ENCODE results near the gene ESRRA. TPM values are rescaled to one million over a fixed set of nuclear protein-coding genes. Genes with fewer than 3 reads are reported as not detected.

The ESRRA gene
- polyA plus RNA-seq, 2 of the 4 experiments (the other 2 are of a cell fraction): 15.2 to 35.5 TPM

DNA sequence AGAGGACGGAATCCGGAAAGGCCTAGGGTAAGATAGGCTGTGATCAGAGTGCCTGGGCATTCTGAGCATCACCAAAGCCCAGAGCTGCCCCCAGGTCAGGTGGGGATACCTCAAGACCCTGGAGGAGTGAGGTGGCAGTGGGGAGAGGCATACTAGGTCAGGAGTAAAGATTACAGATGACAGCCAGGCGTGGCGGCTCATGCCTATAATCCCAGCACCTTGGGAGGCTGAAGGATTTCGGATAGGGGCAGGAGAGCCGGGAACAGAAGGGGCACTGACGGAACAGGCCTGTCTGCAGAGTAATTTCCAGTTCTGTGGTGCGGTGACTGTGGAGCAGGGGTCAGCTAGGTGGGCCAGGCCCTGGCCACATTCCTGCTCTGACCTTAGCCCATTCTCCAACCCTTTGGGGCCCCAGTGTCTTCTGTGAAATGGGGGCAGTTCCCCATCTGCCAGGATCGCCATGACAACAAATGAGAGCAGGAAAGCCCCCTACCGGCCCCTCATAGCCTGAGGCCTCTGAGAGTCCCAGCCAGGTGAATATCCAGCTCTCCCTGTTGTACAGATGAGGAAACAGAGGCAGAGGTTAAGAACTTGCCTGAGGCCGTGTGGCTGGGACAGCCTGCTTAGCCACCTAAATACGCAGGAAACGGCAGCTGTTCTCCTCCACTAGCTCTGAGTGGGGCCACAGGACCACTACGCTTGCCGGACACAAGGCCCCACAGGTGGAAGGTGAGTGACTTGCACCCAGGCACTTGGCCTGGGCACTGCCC, 30.1 kb upstream of the ESRRA start:
- ATAC-seq (no peak), FAIRE-seq (no peak)

DNA sequence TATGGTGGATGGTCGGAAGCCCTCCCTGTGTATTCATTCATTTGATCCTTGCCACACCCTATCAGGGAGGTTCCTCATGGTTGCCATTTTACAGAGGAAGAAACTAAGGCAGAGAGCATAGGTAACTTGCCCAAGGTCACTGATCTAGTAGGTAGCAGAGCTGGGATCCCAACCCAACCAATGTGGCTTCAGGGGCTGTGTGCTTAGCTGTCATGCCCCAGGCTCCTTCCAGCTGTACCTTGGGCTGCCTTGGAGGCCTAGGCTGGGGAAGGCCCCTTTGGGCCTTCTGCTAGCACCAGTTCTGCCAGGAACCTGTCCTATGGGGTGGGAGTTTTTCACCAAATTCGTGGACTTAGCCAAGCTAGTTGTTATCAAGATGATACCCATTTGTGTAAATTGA, 29.5 kb upstream of the ESRRA start:
- 76% methylated on average over 2 of the region's 2 CpGs for WGBS (ENCODE audit: missing lambda C conversion rate)
- no peak for TF ChIP-seq TFCP2L1 (CRISPR knock-in tag; IDR thresholded peaks at IDR 0.05)
- TF ChIP-seq NPAS2 (CRISPR knock-in tag; IDR thresholded peaks at IDR 0.05; ENCODE audit: borderline replicate concordance): no peak
- TF ChIP-seq MAZ (IDR thresholded peaks at IDR 0.05; ENCODE audit: borderline replicate concordance, low read depth, low read length): no peak
- no peak for TF ChIP-seq RNF2 (IDR thresholded peaks at IDR 0.05; ENCODE audit: borderline replicate concordance, low read depth)
- DNase-seq (ENCODE audit: low read depth in 1 of 2, low spot score in 1 of 2) (no peak), ATAC-seq (no peak), FAIRE-seq (no peak)
- Histone ChIP-seq H3K4me3 (no peak overlapping the region), H3K9me3 (no peaks in the 10 kb centered on the region), H3K4me1 (peaks cover 41% of the 10 kb centered on the region), H3K27ac (peak overlapping the region in 1 of 2 experiments; percentile 84; a peak in 4 of 6 replicates), H3K4me2 (no peak overlapping the region; the same call in 2 of the 3 replicates)
- CTCF ChIA-PET: interaction anchor here (0.8 to 20.5 kb wide), 12 partner anchors 11 to 438 kb away, joined by 3 to 448 read pairs (median 4); partner anchors contain the start of genes CATSPERZ, ESRRA, PLCB3 and PPP1R14B
- POLR2A ChIA-PET: interaction anchor here (1.3 kb wide), 1 partner anchor 9 kb away, joined by 6 read pairs; no protein-coding TSS in a partner anchor

More for the DNA sequence above, 30.1 kb upstream of the ESRRA start:
- no peak overlapping the region for H3K4me2 ChIP-seq
- ChIA-PET CTCF (interaction anchor here (1.0 to 20.5 kb wide), 9 partner anchors 9 to 437 kb away, joined by 3 to 448 read pairs (median 3); partner anchors contain the start of genes CATSPERZ, ESRRA, PLCB3 and PPP1R14B), POLR2A (no interaction called here)
- peaks cover 41% of the 10 kb centered on the region for H3K4me1 ChIP-seq
- H3K9me3 ChIP-seq: no peaks in the 10 kb centered on the region
- TF ChIP-seq HDAC2 (IDR thresholded peaks at IDR 0.05): no peak
- TF ChIP-seq ZSCAN20 (CRISPR knock-in tag; IDR thresholded peaks at IDR 0.05): no peak
- TF ChIP-seq PHF8 (IDR thresholded peaks at IDR 0.05; ENCODE audit: borderline replicate concordance, low read depth): no peak
- 90% methylated on average over 15 of the region's 15 CpGs for WGBS (ENCODE audit: missing lambda C conversion rate)
- DNase-seq (ENCODE audit: low read depth in 1 of 2, low spot score in 1 of 2): no peak
- no peak overlapping the region for H3K4me3 ChIP-seq
- peak overlapping the region in 1 of 2 experiments; percentile 84; a peak in 3 of 6 replicates for H3K27ac ChIP-seq

DNA sequence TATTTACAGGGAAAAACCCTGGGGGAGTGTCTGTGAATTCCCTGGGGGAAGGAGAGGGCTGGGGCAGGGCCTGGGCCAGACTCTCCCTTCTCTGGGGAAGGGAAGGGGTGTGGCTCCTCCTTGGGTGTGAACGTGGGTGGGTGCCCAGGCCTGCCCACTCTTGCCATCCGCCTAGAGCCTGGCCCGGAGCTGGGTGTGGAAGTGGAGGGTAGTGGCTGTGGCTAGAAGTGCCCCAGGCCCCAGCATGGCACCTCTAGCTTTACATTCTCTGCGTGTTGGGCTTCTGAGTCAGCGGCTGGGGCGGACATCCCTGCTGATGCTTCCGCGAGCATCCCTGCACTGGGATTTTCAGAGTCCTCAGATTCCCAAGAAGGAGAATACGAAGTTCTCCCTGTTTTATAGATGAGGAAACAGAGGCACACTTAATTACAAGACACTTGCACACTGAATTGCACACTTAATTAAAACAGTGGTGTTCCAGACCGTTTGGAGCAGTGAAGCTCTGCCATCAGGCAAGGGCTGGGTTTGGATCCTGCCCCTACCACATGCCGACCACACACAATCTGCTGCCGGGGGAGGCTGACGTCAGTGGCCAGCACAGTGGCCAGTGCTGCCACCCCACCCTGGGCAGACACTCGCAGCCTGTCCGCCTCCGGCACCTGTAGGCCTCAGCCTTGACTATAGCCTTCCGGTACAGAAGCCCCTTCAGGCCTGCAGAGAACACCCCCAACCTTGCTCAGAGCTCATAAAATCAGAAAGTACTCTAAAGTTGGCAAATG, 28.5 kb upstream of the ESRRA start:
- FAIRE-seq (no peak), DNase-seq (ENCODE audit: low read depth in 1 of 2, low spot score in 1 of 2) (peak; percentile 44 to 81), ATAC-seq (peak; percentile 88 to 91)
- H3K9me3 ChIP-seq: no peaks in the 10 kb centered on the region
- CTCF ChIA-PET: interaction anchor here (0.7 to 20.5 kb wide), 17 partner anchors 8 to 80 kb away, joined by 3 to 448 read pairs (median 3); partner anchors contain the start of genes CATSPERZ, ESRRA, PLCB3 and PPP1R14B
- TF ChIP-seq CBX2 (IDR thresholded peaks at IDR 0.05; ENCODE audit: borderline replicate concordance, low read depth): no peak
- no peak for TF ChIP-seq HOXA7 (CRISPR knock-in tag; IDR thresholded peaks at IDR 0.05)
- no peak for TF ChIP-seq MAFK (IDR thresholded peaks at IDR 0.05; ENCODE audit: partially characterized antibody)
- TF ChIP-seq ESRRA (IDR thresholded peaks at IDR 0.05; ENCODE audit: borderline replicate concordance, low read length): no peak
- no peak for TF ChIP-seq HDAC2 (IDR thresholded peaks at IDR 0.05)
- TF ChIP-seq NPAS2 (CRISPR knock-in tag; IDR thresholded peaks at IDR 0.05; ENCODE audit: borderline replicate concordance): no peak
- TF ChIP-seq, protein P1, sequence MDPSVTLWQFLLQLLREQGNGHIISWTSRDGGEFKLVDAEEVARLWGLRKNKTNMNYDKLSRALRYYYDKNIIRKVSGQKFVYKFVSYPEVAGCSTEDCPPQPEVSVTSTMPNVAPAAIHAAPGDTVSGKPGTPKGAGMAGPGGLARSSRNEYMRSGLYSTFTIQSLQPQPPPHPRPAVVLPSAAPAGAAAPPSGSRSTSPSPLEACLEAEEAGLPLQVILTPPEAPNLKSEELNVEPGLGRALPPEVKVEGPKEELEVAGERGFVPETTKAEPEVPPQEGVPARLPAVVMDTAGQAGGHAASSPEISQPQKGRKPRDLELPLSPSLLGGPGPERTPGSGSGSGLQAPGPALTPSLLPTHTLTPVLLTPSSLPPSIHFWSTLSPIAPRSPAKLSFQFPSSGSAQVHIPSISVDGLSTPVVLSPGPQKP (IDR thresholded peaks at IDR 0.05; ENCODE audit: low read depth, low read length): no peak
- no peak for TF ChIP-seq MAZ (IDR thresholded peaks at IDR 0.05; ENCODE audit: borderline replicate concordance, low read depth, low read length)
- TF ChIP-seq JUNB (IDR thresholded peaks at IDR 0.05): no peak
- TF ChIP-seq, protein P2, sequence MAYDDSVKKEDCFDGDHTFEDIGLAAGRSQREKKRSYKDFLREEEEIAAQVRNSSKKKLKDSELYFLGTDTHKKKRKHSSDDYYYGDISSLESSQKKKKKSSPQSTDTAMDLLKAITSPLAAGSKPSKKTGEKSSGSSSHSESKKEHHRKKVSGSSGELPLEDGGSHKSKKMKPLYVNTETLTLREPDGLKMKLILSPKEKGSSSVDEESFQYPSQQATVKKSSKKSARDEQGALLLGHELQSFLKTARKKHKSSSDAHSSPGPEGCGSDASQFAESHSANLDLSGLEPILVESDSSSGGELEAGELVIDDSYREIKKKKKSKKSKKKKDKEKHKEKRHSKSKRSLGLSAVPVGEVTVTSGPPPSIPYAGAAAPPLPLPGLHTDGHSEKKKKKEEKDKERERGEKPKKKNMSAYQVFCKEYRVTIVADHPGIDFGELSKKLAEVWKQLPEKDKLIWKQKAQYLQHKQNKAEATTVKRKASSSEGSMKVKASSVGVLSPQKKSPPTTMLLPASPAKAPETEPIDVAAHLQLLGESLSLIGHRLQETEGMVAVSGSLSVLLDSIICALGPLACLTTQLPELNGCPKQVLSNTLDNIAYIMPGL (CRISPR knock-in tag; IDR thresholded peaks at IDR 0.05; ENCODE audit: borderline replicate concordance): no peak
- TF ChIP-seq, protein P3, sequence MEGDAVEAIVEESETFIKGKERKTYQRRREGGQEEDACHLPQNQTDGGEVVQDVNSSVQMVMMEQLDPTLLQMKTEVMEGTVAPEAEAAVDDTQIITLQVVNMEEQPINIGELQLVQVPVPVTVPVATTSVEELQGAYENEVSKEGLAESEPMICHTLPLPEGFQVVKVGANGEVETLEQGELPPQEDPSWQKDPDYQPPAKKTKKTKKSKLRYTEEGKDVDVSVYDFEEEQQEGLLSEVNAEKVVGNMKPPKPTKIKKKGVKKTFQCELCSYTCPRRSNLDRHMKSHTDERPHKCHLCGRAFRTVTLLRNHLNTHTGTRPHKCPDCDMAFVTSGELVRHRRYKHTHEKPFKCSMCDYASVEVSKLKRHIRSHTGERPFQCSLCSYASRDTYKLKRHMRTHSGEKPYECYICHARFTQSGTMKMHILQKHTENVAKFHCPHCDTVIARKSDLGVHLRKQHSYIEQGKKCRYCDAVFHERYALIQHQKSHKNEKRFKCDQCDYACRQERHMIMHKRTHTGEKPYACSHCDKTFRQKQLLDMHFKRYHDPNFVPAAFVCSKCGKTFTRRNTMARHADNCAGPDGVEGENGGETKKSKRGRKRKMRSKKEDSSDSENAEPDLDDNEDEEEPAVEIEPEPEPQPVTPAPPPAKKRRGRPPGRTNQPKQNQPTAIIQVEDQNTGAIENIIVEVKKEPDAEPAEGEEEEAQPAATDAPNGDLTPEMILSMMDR (IDR thresholded peaks at IDR 0.05): no peak
- no peak for TF ChIP-seq ZSCAN20 (CRISPR knock-in tag; IDR thresholded peaks at IDR 0.05)
- TF ChIP-seq GATA3 (IDR thresholded peaks at IDR 0.05; ENCODE audit: borderline replicate concordance): no peak
- TF ChIP-seq MYC (IDR thresholded peaks at IDR 0.05; ENCODE audit: borderline replicate concordance, low read length): no peak
- no peak for TF ChIP-seq FOSL2 (IDR thresholded peaks at IDR 0.05)
- TF ChIP-seq FOSL2 (CRISPR knock-in tag; IDR thresholded peaks at IDR 0.05): peak; percentile 83
- no peak for TF ChIP-seq CBX8 (IDR thresholded peaks at IDR 0.05)
- TF ChIP-seq, protein P4, sequence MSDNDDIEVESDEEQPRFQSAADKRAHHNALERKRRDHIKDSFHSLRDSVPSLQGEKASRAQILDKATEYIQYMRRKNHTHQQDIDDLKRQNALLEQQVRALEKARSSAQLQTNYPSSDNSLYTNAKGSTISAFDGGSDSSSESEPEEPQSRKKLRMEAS (IDR thresholded peaks at IDR 0.05): peak; percentile 61
- TF ChIP-seq JUN (IDR thresholded peaks at IDR 0.05): peak in 1 of 2 experiments; percentile 37; a peak in 1 of 5 replicates
- POLR2A ChIA-PET: interaction anchor here (0.7 to 1.7 kb wide), 8 partner anchors 8 to 55 kb away, joined by 4 to 11 read pairs (median 6); partner anchors contain the start of genes CATSPERZ, FKBP2, PRDX5 and TRMT112
- H3K4me2 ChIP-seq: peak overlapping the region; percentile 56
- H3K4me1 ChIP-seq: peaks cover 40% of the 10 kb centered on the region
- H3K4me3 ChIP-seq: no peak overlapping the region
- peak overlapping the region; percentile 65 to 84 for H3K27ac ChIP-seq
- 47% methylated on average over 15 of the region's 17 CpGs for WGBS (ENCODE audit: missing lambda C conversion rate)

All from A549 (cell line).